MCF 10A (cell line): Measurements from ENCODE around the gene ZNF593OS. TPM values are rescaled to one million over a fixed set of nuclear protein-coding genes. Genes with fewer than 3 reads are reported as not detected.

Experiments
- BruUV-seq: library from RNA; stranded (reverse); fragments of 400-500 nt; replicated peaks from 2 replicates; lab custom pipeline; 2021; lab: Mats Ljungman, UMichigan
- CTCF ChIA-PET: fragments of 300-600 bp; sonication (Branson Sonifier 250); formaldehyde crosslinking; extraction: SDS; loops from one replicate; lab custom pipeline; 2021; ENCODE audit warnings: antibody characterized with exemption, inconsistent platforms; lab: Yijun Ruan, JAX
- POLR2A ChIA-PET: fragments of 300-600, 350-650 bp; sonication (Branson Sonifier 250); formaldehyde crosslinking; extraction: SDS; loops from one replicate; lab custom pipeline; 2020; ENCODE audit warnings: antibody characterized with exemption, inconsistent platforms; lab: Yijun Ruan, JAX
- DNase-seq: peaks from one replicate; pipeline ENCODE4 v3.0.0-alpha.2; 2018; ENCODE audit not compliant: unreplicated experiment
- H3K27ac Mint-ChIP-seq: one replicate; pipeline ENCODE4 v1.8.0; 2022; ENCODE audit warnings: mild to moderate bottlenecking, low read depth, mixed read lengths; ENCODE audit not compliant: unreplicated experiment
- H3K27me3 Mint-ChIP-seq: one replicate; pipeline ENCODE4 v1.8.0; 2022; ENCODE audit warnings: mixed read lengths; ENCODE audit not compliant: insufficient read depth, unreplicated experiment
- H3K36me3 Mint-ChIP-seq: one replicate; pipeline ENCODE4 v1.8.0; 2022; ENCODE audit warnings: mild to moderate bottlenecking, moderate library complexity, mixed read lengths; ENCODE audit not compliant: insufficient read depth, unreplicated experiment
- H3K4me1 Mint-ChIP-seq: one replicate; pipeline ENCODE4 v1.8.0; 2022; ENCODE audit warnings: mixed read lengths; ENCODE audit not compliant: insufficient read depth, unreplicated experiment
- H3K4me3 Mint-ChIP-seq: one replicate; pipeline ENCODE4 v1.8.0; 2022; ENCODE audit warnings: mild to moderate bottlenecking, moderate library complexity, mixed read lengths; ENCODE audit not compliant: unreplicated experiment
- H3K9me3 Mint-ChIP-seq: one replicate; pipeline ENCODE4 v1.8.0; 2022; ENCODE audit warnings: mixed read lengths; ENCODE audit not compliant: unreplicated experiment
- intact Hi-C: fragments of 100-400 bp; cut with micrococcal nuclease; formaldehyde crosslinking; loops from 2 replicates; pipeline ENCODE4 v1.14.1; 2022
- total RNA-seq: library from RNA; stranded (reverse); gene quantifications from 2 replicates; pipeline ENCODE4 v1.2.3, GENCODE V29; 2022
- TF ChIP-seq, protein P1 (sequence below): fragments of 200-600 bp; IDR thresholded peaks from one replicate; pipeline ENCODE4 v1.8.0; 2022; ENCODE audit warnings: antibody characterized with exemption, mild to moderate bottlenecking; ENCODE audit not compliant: unreplicated experiment

The ZNF593OS gene
- total RNA-seq, 1 experiment from 2014 or later = not detected

DNA sequence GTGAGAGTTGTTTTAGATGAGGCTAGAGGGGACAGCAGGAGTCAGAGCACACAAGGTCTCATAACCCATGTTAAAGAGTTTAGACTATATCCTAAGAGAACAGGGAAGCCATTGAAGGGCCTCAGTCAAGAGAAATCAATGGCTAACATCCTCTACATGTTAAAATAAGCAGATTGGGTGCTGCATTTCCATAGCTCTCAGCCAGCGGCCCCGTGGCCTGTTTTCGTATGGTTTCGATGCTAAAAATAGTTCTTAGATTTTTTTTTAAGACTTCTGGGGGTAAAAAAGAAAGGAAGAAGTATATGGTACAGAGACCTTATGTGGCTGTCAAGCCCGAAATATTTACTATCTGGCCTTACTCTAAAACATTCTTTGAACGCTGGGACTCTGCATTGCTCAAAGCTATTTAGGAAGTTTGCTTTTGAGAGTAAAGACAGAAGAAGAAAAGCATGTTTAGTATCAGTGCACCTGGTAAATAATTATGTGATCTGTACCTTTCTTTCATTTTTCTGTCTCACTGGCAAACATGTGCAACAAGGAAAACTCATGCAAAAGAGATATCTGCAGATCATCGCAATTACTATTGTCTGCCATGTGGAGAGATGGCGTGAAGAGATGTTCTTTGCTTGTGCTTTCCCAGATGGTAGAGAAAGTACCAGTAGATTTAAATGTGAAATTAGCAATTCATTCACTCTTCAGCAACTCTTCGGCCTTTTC lies 51.6 kb downstream of the ZNF593OS start:
- CTCF ChIA-PET = interaction anchor here (0.6 to 5.3 kb wide), 4 partner anchors 24 to 297 kb away, joined by 3 to 39 read pairs (median 3); no protein-coding TSS in a partner anchor
- peaks cover 7% of the 10 kb centered on the region for H3K4me1 Mint-ChIP-seq
- H3K27ac Mint-ChIP-seq = no peak overlapping the region
- no TSS peak for BruUV-seq
- TF ChIP-seq, protein P1, sequence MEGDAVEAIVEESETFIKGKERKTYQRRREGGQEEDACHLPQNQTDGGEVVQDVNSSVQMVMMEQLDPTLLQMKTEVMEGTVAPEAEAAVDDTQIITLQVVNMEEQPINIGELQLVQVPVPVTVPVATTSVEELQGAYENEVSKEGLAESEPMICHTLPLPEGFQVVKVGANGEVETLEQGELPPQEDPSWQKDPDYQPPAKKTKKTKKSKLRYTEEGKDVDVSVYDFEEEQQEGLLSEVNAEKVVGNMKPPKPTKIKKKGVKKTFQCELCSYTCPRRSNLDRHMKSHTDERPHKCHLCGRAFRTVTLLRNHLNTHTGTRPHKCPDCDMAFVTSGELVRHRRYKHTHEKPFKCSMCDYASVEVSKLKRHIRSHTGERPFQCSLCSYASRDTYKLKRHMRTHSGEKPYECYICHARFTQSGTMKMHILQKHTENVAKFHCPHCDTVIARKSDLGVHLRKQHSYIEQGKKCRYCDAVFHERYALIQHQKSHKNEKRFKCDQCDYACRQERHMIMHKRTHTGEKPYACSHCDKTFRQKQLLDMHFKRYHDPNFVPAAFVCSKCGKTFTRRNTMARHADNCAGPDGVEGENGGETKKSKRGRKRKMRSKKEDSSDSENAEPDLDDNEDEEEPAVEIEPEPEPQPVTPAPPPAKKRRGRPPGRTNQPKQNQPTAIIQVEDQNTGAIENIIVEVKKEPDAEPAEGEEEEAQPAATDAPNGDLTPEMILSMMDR = no peak
- no peaks in the 10 kb centered on the region for H3K27me3 Mint-ChIP-seq
- H3K4me3 Mint-ChIP-seq = no peak overlapping the region
- POLR2A ChIA-PET = interaction anchor here (9.0 kb wide), 1 partner anchor 8 kb away, joined by 190 read pairs; the partner anchor contains the start of gene PDIK1L
- no peak for DNase-seq
- intact Hi-C loops = no loop called here
- H3K36me3 Mint-ChIP-seq = peaks cover 39% of the 10 kb centered on the region
- H3K9me3 Mint-ChIP-seq = no peaks in the 10 kb centered on the region

Other genes with a start within 250 kb of the ZNF593OS start
- gene PAFAH2, start 173.8 kb downstream of the ZNF593OS start, total RNA-seq = 12.8 and 22.3 TPM in 2 replicates
- gene EXTL1, start 150.1 kb downstream of the ZNF593OS start, total RNA-seq = not detected in 2 replicates
- not detected in 2 replicates for gene SLC30A2, start 125.7 kb downstream of the ZNF593OS start, total RNA-seq
- gene TRIM63, start 104.2 kb downstream of the ZNF593OS start, total RNA-seq = not detected in 2 replicates
- gene PDIK1L, start 60.0 kb downstream of the ZNF593OS start, total RNA-seq = 10.8 and 10.9 TPM in 2 replicates
- not detected in 2 replicates for gene FAM110D, start 12.8 kb downstream of the ZNF593OS start, total RNA-seq
- gene C1orf232, start 2.9 kb downstream of the ZNF593OS start, total RNA-seq = not detected in 2 replicates
- 61.5 and 82.6 TPM in 2 replicates for gene ZNF593, start 1.9 kb downstream of the ZNF593OS start, total RNA-seq
- gene CNKSR1, start 5.7 kb upstream of the ZNF593OS start, total RNA-seq = 31.0 and 35.5 TPM in 2 replicates
- gene CATSPER4, start 18.8 kb upstream of the ZNF593OS start, total RNA-seq = not detected in 2 replicates
- 11.1 and 12.2 TPM in 2 replicates for gene CEP85, start 62.4 kb upstream of the ZNF593OS start, total RNA-seq
- gene SH3BGRL3, start 108.3 kb upstream of the ZNF593OS start, total RNA-seq = 133 and 170 TPM in 2 replicates
- gene UBXN11, start 134.8 kb upstream of the ZNF593OS start, total RNA-seq = 17.7 and 20.3 TPM in 2 replicates
- gene CD52, start 146.1 kb upstream of the ZNF593OS start, total RNA-seq = not detected in 2 replicates
- 8.6 and 14.2 TPM in 2 replicates for gene CRYBG2, start 182.3 kb upstream of the ZNF593OS start, total RNA-seq
- not detected in 2 replicates for gene ZNF683, start 200.9 kb upstream of the ZNF593OS start, total RNA-seq
- gene LIN28A, start 239.0 kb upstream of the ZNF593OS start, total RNA-seq = not detected in 2 replicates